Erythroblast (primary cell): ENCODE data around the gene MORC1.

Experiments
- GATA1 ChIP-seq: IDR thresholded peaks from 2 replicates; pipeline ENCODE4 v1.6.1; 2011; ENCODE audit warnings: low read depth, mild to moderate bottlenecking, control low read depth, low read length, moderate library complexity
- POLR2A ChIP-seq: IDR thresholded peaks from 2 replicates; pipeline ENCODE4 v1.6.1; 2011; ENCODE audit warnings: mild to moderate bottlenecking, low read length

GRCh38 chr3:108966773-108967172 lies 151.2 kb downstream of the MORC1 start:
- TF ChIP-seq POLR2A (no peak), GATA1 (no peak)
